ENCODE results near the gene ZSCAN10. TPM values are rescaled to one million over a fixed set of nuclear protein-coding genes. Genes with fewer than 3 reads are reported as not detected.

The ZSCAN10 gene
- total RNA-seq, 2 experiments from 2014 or later, result 0.23 to 0.26 TPM

Other genes with a start within 250 kb of the ZSCAN10 start
- not detected for gene PRSS22, start 241.1 kb downstream of the ZSCAN10 start, total RNA-seq
- gene FLYWCH2, start 216.1 kb downstream of the ZSCAN10 start, total RNA-seq, result 10 to 100 TPM; 22.5 to 22.8 TPM
- gene FLYWCH1, start 187.4 kb downstream of the ZSCAN10 start, total RNA-seq, result 10 to 100 TPM; 44.6 to 48.9 TPM
- gene KREMEN2, start 135.0 kb downstream of the ZSCAN10 start, total RNA-seq, result under 1 TPM in 1 of 2 experiments, not detected in 1; 0.18 TPM
- gene PAQR4, start 129.9 kb downstream of the ZSCAN10 start, total RNA-seq, result 10 to 100 TPM; 53.6 to 57.7 TPM
- gene PKMYT1, start 118.8 kb downstream of the ZSCAN10 start, total RNA-seq, result 100 to 1,000 TPM; 144 to 160 TPM
- under 1 TPM in 1 of 2 experiments, not detected in 1; 0.16 TPM for gene CLDN9, start 86.4 kb downstream of the ZSCAN10 start, total RNA-seq
- gene CLDN6, start 81.1 kb downstream of the ZSCAN10 start, total RNA-seq, result not detected
- gene TNFRSF12A, start 78.9 kb downstream of the ZSCAN10 start, total RNA-seq, result 1 to 10 TPM; 4.2 to 4.7 TPM
- gene HCFC1R1, start 75.4 kb downstream of the ZSCAN10 start, total RNA-seq, result 10 to 100 TPM; 41.0 to 41.7 TPM
- gene THOC6, start 75.3 kb downstream of the ZSCAN10 start, total RNA-seq, result 10 to 100 TPM; 57.4 to 57.9 TPM
- gene BICDL2, start 62.4 kb downstream of the ZSCAN10 start, total RNA-seq, result under 1 TPM; 0.84 to 0.94 TPM
- 10 to 100 TPM; 58.0 to 66.1 TPM for gene MMP25, start 52.7 kb downstream of the ZSCAN10 start, total RNA-seq
- gene IL32, start 33.7 kb downstream of the ZSCAN10 start, total RNA-seq, result 1,000 to 10,000 TPM; 1,836 to 1,884 TPM
- not detected for gene ZNF205, start 13.3 kb upstream of the ZSCAN10 start, total RNA-seq
- gene ZNF213, start 35.7 kb upstream of the ZSCAN10 start, total RNA-seq, result 10 to 100 TPM; 10.8 to 12.1 TPM
- not detected for gene OR1F1, start 88.9 kb upstream of the ZSCAN10 start, total RNA-seq
- 10 to 100 TPM; 13.7 to 18.4 TPM for gene ZNF200, start 135.9 kb upstream of the ZSCAN10 start, total RNA-seq
- gene MEFV, start 157.3 kb upstream of the ZSCAN10 start, total RNA-seq, result under 1 TPM; 0.13 to 0.21 TPM
- gene ZNF263, start 184.2 kb upstream of the ZSCAN10 start, total RNA-seq, result 10 to 100 TPM; 24.3 to 25.0 TPM
- 1 to 10 TPM; 4.5 to 5.6 TPM for gene TIGD7, start 206.1 kb upstream of the ZSCAN10 start, total RNA-seq
- 10 to 100 TPM; 38.6 to 40.0 TPM for gene ZNF75A, start 206.2 kb upstream of the ZSCAN10 start, total RNA-seq

All from activated CD8-positive, alpha-beta T cell treated with anti-CD3 and anti-CD28 coated beads, Interleukin-2, amount 10 ng/mL, durations not matched to agents 7 days and 5 days (primary cell).